Small intestine (tissue), 7 donors: ENCODE data around the gene TANGO6. TPM values are rescaled to one million over a fixed set of nuclear protein-coding genes. Genes with fewer than 3 reads are reported as not detected.
"Not testable (repeated sequence)": the region's sequence is repeated elsewhere in the genome, so short reads cannot be mapped to it uniquely, and the experiment has no call there.

ENCODE experiments used
- DNase-seq, 2 donors: peaks; one replicate each; pipeline versions ENCODE4 v3.0.0 to v3.0.0-alpha.2; 2013
- FAIRE-seq: peaks from 2 replicates; lab custom pipeline; 2012; peaks lifted over from hg19 to GRCh38; lab: Jason Lieb, UNC
- H3K27ac ChIP-seq, 3 donors: one replicate each; pipeline ENCODE4 v1.5.1; 2013; ENCODE audit warnings: low read length in 2 of 3, mild to moderate bottlenecking in 2 of 3, control low read depth in 1 of 3, inconsistent platforms in 1 of 3, low read depth in 1 of 3, moderate library complexity in 1 of 3
- H3K27me3 ChIP-seq, 3 donors: one replicate each; pipeline ENCODE4 v1.6.1; 2013; ENCODE audit warnings: low read length in 3 of 3, inconsistent platforms in 1 of 3; ENCODE audit not compliant: control insufficient read depth in 3 of 3, insufficient read depth in 3 of 3
- H3K36me3 ChIP-seq, 3 donors: one replicate each; pipeline ENCODE4 v1.6.1; 2013; ENCODE audit warnings: low read length in 3 of 3, inconsistent platforms in 1 of 3, low read depth in 1 of 3, mild to moderate bottlenecking in 1 of 3, moderate library complexity in 1 of 3; ENCODE audit not compliant: control insufficient read depth in 3 of 3, insufficient read depth in 2 of 3
- H3K4me1 ChIP-seq, 3 donors: one replicate each; pipeline ENCODE4 v1.6.1; 2013; ENCODE audit warnings: low read length in 2 of 3, inconsistent platforms in 1 of 3, low read depth in 1 of 3, mild to moderate bottlenecking in 1 of 3, moderate library complexity in 1 of 3; ENCODE audit not compliant: control insufficient read depth in 3 of 3, insufficient read depth in 2 of 3
- H3K4me3 ChIP-seq, 3 donors: one replicate each; pipeline ENCODE4 v1.5.1; 2013; ENCODE audit warnings: low read length in 3 of 3, control low read depth in 1 of 3, inconsistent platforms in 1 of 3, low read depth in 1 of 3, mild to moderate bottlenecking in 1 of 3, moderate library complexity in 1 of 3
- H3K9me3 ChIP-seq, 2 donors: one replicate each; pipeline ENCODE4 v1.6.1; 2013; ENCODE audit warnings: low read depth in 1 of 2, low read length in 1 of 2; ENCODE audit not compliant: control insufficient read depth in 2 of 2, insufficient read depth in 1 of 2
- WGBS, 3 donors: extraction: QIAGEN DNeasy Blood & Tissue Kit; methylation state at CpG; one replicate each; pipeline ENCODE4 v1.1.7; 2013; 5-methylcytosine and 5-hydroxymethylcytosine counted together
- polyA plus RNA-seq, 4 donors: library from polyadenylated mRNA; stranded (reverse) in 3 of 4; unstranded in 1 of 4; fragments of 200-250 nt in 3 of 4; fragments of 120-200 nt in 1 of 4; gene quantifications; one replicate each; pipeline versions ENCODE4 v1.2.1 to v1.2.3, GENCODE V29; 2013
- donor health status: healthy with polysubstance abuse.
- donor health status: control.
- donor health status: control.
- donor health status: Bipolar disorder and iron deficiency.
- donor health status: healthy.

Gene TANGO6
- polyA plus RNA-seq, 4 donors = 0.67 to 7.7 (median 2.9) TPM

DNA sequence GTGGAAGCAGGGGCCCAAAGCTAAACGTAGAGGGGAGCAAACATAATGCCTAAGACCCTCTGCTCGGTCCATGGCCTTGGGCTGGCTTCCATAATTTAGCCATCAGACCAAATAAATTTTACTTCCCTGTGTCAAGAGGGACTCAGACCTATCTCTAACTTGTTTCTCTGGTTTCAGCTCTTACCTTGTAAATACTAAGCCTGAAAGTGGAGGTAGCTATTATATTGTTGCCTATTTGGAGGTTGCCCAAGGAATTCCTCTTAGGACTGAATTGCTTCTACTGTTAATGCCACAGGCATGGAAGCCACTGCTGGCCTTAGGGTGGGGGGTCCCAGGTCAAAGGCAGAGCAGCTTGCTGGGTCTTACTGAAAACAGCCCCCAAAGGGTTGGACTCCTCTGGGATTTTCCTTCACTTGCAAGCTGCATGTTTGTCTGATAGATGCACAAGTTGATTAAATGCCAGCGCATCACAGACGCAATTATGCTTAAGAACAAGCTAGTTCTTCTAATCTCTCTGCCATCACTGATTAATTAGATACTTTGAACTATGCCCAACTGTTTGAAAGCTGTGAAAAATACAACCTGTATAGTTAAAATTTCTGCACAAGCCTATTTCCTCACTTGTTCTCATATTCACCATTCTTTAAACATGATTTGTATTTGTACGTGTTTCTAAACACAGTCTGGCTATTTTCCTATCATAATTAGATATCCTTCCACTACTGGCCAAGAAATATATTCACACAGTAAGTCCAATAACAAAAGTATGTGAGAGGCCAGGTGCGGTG is 194.2 kb downstream of the TANGO6 start:
- WGBS, 3 donors = 67 to 84% (median 74%) methylated on average over 6 of the region's 6 CpGs
- Histone ChIP-seq H3K27me3 (no peaks in the 10 kb centered on the region), H3K9me3 (peaks cover 0 to 9% of the 10 kb centered on the region in 2 donors), H3K4me3 (no peak overlapping the region), H3K36me3 (peaks cover 0 to 4% (median 2%) of the 10 kb centered on the region in 3 donors), H3K4me1 (peaks cover 0 to 6% (median 0%) of the 10 kb centered on the region in 3 donors), H3K27ac (no peak overlapping the region)
- DNase-seq (no peak), FAIRE-seq (no peak)

DNA sequence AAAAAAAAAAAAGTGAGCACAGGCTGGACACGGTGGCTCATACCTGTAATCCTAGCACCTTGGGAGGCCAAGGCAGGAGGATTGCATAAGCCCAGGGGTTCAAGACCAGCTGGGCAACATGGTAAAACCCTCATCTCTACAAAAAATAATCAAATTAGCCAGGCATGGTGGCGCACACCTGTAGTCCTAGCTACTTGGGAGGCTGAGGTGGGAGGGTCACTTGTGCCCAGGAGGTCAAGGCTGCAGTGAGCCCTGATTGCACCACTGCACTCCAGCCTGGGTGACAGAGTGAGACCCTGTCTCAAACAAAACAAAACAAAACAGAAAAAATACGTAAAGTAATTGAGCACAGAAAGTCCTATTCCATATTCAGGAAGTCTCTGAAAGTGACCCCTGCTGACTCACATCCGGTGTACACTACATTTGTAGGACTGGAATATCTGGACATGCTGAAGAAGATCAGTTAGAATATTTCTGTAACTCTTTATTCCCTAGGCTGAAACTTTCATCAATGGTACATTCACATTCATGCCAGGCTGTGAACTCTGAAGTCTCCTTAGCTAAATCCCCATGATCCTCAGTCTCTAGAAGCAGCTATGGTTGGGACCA is 196.1 kb downstream of the TANGO6 start:
- Histone ChIP-seq H3K9me3 (peaks cover 0 to 9% of the 10 kb centered on the region in 2 donors), H3K27me3 (no peaks in the 10 kb centered on the region), H3K36me3 (peaks cover 0 to 2% (median 0%) of the 10 kb centered on the region in 3 donors), H3K4me3 (no peak overlapping the region), H3K4me1 (peaks cover 0 to 6% (median 0%) of the 10 kb centered on the region in 3 donors), H3K27ac (no peak overlapping the region)
- FAIRE-seq (no peak), DNase-seq (no peak)
- WGBS, 3 donors = 83 to 93% (median 89%) methylated on average over 4 of the region's 4 CpGs

DNA sequence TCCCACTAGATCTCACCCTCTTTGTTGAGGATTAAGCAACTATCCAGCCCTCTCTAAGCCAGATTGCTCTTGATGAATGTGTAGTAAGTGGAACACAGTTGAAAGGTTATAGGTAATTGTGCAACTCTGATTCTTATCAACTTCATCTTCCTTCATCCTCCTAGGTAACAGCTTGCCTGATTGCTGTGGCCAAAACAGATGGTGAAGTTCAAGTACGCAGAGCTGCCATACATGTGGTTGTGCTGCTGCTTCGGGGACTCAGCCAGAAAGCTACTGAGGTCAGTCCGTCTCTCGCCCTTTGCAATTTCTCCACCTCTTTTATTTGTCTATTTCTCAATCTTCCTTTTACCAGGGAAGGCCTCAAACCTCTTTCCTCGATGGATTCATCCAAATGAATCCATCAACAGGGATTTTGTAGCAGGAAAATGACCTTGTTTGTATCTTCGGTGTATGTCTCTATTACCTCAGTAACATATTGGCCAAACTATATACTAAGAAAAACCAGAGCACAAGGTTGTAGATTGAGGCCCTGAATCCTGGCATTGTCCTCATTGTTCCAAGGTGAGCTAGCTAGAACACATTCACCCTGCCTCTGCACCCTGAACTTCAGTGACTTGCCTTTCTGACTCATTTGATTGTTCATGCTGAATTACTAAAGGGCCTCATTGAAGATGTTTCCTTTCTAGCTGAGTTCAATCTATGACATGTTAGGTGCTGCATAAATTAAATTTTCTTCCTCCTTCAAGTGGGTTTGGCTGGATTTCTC is 197.0 kb downstream of the TANGO6 start:
- DNase-seq (peak; percentile 40 to 78), FAIRE-seq (no peak)
- peaks cover 0 to 2% (median 0%) of the 10 kb centered on the region in 3 donors for H3K36me3 ChIP-seq
- WGBS, 3 donors = 60 to 88% (median 78%) methylated on average over 6 of the region's 6 CpGs
- H3K27me3 ChIP-seq = no peaks in the 10 kb centered on the region
- H3K9me3 ChIP-seq = peaks cover 0 to 9% of the 10 kb centered on the region in 2 donors
- no peak overlapping the region for H3K4me3 ChIP-seq
- peak overlapping the region in 1 of 3 donors; percentile 71 for H3K27ac ChIP-seq
- peaks cover 0 to 6% (median 0%) of the 10 kb centered on the region in 3 donors for H3K4me1 ChIP-seq

DNA sequence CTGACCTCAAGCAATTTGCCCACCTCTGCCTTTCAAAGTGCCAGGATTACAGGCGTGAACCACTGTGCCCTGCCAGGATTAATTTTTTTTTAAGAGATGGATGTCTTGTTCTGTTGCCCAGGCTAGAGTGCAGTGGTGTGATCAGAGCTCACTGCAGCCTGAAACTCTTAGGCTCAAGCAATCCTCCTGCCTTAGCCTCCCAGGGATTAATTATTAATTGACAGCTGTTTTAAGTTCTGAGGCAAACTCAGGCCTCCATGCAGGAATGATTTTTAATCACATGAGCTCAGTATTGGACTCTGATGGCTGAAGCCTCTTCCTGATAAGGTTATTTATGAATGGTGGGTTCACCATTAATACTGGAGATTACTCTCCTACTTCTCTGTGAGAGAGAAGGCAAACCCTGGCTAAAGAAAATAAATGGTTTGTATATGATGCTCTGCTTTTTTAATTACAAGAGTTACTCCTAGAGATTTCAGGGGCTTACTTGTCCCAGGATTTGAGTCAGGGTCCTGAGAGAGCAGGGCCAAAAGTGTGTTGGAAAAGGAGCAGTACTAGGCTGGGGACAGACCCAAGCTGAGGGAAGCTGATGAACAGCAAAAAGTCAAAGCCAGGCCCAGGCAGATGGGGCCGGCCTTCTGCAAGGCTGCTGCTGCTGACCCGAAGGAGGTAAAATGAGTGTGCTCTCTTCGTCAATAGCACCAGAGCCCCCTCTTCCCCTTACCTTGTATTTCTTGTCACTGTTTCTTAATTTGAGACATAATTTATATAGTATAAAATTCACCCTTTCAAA is 205.2 kb downstream of the TANGO6 start:
- Histone ChIP-seq H3K27ac (no peak overlapping the region), H3K36me3 (no peaks in the 10 kb centered on the region), H3K27me3 (no peaks in the 10 kb centered on the region), H3K9me3 (no peaks in the 10 kb centered on the region), H3K4me1 (no peaks in the 10 kb centered on the region), H3K4me3 (no peak overlapping the region)
- WGBS, 3 donors = 93 to 98% (median 96%) methylated on average over 4 of the region's 4 CpGs
- FAIRE-seq (no peak), DNase-seq (no peak)

DNA sequence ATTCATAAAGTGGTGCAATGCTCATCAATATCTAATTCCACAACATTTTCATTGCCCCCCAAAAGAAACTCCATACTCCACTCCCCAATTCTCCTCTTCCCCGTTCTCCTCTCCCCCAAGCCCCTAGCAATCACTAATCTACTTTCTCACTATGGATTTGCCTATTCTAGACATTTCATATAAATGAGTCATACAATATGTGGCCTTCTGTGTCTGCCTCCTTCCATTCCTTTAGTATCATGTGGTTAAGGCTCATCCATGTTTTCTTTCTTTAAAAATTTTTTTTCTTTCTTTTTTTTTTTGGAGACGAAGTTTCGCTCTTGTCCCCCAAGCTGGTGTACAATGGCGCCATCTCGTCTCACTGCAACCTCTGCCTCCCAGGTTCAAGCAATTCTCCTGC is 205.8 kb downstream of the TANGO6 start:
- Histone ChIP-seq H3K27me3 (no peaks in the 10 kb centered on the region), H3K36me3 (no peaks in the 10 kb centered on the region), H3K4me1 (no peaks in the 10 kb centered on the region), H3K4me3 (no peak overlapping the region), H3K27ac (no peak overlapping the region), H3K9me3 (no peaks in the 10 kb centered on the region)
- 95 to 98% (median 97%) methylated on average over 5 of the region's 5 CpGs for WGBS, 3 donors
- FAIRE-seq (no peak), DNase-seq (no peak)

DNA sequence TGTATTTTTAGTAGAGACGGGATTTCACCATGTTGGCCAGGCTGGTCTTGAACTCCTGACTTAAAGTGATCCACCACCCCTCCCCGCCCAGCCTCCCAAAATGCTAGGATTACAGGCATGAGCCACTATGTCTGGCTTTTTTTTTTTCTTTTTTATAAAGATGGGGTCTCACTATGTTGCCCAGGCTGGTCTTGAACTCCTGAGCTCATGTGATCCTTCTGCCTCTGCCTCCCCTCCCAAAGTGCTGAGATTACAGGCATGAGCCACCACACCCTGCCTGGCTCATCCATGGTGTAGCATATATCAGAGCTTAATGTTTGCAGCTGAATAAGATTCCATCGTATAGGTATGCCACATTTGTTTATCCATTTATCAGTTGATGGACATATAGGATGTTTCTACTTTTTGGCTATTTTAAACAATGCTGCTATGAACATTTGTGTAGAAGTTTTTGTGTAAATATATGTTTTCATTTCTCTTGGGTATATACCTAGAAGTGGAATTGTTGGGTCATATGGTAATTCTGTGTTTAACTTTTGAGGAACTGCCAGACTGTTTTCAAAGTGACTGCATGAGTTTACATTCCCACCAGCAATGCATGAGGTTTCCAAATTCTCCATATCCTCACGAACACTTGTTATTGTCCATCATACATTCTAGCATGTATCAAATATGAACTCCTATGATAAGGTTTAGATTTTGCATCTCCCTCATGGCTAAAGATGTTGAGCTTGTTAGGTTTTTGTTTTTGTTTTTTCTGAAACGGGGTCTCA is 206.5 kb downstream of the TANGO6 start:
- Histone ChIP-seq H3K4me1 (no peaks in the 10 kb centered on the region), H3K9me3 (no peaks in the 10 kb centered on the region), H3K27ac (no peak overlapping the region), H3K36me3 (no peaks in the 10 kb centered on the region), H3K27me3 (no peaks in the 10 kb centered on the region), H3K4me3 (no peak overlapping the region)
- DNase-seq (no peak), FAIRE-seq (no peak)
- WGBS, 3 donors = 91 to 96% (median 93%) methylated on average over 5 of the region's 5 CpGs

GRCh38 chr16:69051517-69051830 is 208.1 kb downstream of the TANGO6 start:
- not testable (repeated sequence) for FAIRE-seq, DNase-seq, H3K4me1 ChIP-seq, H3K27ac ChIP-seq, H3K4me3 ChIP-seq, H3K27me3 ChIP-seq, H3K9me3 ChIP-seq, H3K36me3 ChIP-seq
- 97 to 100% (median 98%) methylated on average over 3 of the region's 3 CpGs for WGBS, 3 donors
